ENCODE measurements around the gene RPS6KB2.

DNA sequence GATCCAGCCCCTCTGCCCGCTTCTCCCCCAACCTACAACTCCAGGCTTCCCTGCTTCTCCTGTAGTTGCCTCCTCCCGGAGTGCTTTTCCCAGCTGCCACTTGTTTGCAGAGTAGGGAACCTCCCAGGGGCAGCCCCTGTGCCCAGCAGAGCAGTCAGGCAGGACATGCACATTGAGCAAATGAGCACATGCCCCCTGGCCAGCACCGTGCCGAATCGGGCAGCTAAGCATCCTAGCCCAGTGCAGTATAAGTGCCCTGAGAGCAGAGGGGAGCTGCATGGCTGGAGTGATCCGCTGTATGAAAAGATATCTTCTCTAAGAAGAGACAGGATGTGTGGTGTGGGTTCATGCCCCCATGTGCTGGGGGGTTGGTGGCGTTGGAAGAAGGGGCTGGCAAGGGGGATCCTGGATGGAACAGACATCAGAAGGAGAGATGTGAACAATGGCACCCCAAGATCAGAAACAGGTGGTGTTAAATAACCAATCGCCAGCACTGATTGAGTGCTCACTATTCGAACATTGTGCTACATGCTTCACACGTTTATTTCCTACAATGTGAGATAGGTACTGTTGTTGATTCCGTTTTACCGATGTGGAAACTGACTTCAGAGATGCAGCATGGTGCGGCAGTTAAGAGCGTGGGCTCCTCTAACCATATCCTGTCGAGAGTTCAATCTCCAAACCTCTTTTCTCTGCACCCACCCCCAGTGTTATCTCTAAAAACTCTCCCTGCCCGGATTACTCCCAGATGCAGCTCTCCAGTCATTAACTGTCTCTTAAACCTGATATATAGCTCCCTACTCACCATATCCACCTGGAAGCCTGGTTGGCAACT is 55.8 kb downstream of the RPS6KB2 start:
- TF ChIP-seq CTCF (IDR thresholded peaks at IDR 0.05; ENCODE audit: low read length) (no peak), EZH2phosphoT487 (IDR thresholded peaks at IDR 0.05; ENCODE audit: low read length) (no peak), EZH2 (optimal IDR thresholded peaks at IDR 0.05; ENCODE audit: low read depth, low read length) (no peak)
